Sigmoid colon (tissue), 7 donors: ENCODE data around the gene GPR160. TPM values are rescaled to one million over a fixed set of nuclear protein-coding genes. Genes with fewer than 3 reads are reported as not detected.

ENCODE experiments used
- DNase-seq: peaks from one replicate; pipeline ENCODE4 v3.0.0-alpha.2; 2019
- H3K27ac ChIP-seq, 4 donors: fragments of 200-600 bp; sonication (generic); one replicate each; pipeline ENCODE4 v1.5.1; 2016 to 2019; ENCODE audit warnings: mild to moderate bottlenecking in 1 of 4
- H3K27me3 ChIP-seq, 3 donors: fragments of 200-600 bp; sonication (generic); one replicate each; pipeline ENCODE4 v1.5.1; 2019; ENCODE audit warnings: mild to moderate bottlenecking in 1 of 3
- H3K36me3 ChIP-seq, 4 donors: fragments of 200-600 bp; sonication (generic); one replicate each; pipeline ENCODE4 v1.5.1; 2016 to 2019
- H3K4me1 ChIP-seq, 4 donors: fragments of 200-600 bp; sonication (generic); one replicate each; pipeline ENCODE4 v1.5.1; 2017 to 2019
- H3K4me3 ChIP-seq, 4 donors: fragments of 200-600 bp; sonication (generic); one replicate each; pipeline ENCODE4 v1.5.1; 2017 to 2019; ENCODE audit warnings: mild to moderate bottlenecking in 2 of 4, moderate library complexity in 1 of 4
- H3K9me3 ChIP-seq, 4 donors: fragments of 200-600 bp in 3 of 4; sonication (generic) in 3 of 4; one replicate each; pipeline versions ENCODE4 v1.5.1 to v1.6.1; 2013 to 2019
- EP300 ChIP-seq, 4 donors: sonication (generic); formaldehyde crosslinking; IDR thresholded peaks; one replicate each; pipeline ENCODE4 v1.6.1; 2017; ENCODE audit warnings: antibody characterized with exemption in 4 of 4
- POLR2A ChIP-seq, 2 donors: fragments of 450-650 bp; IDR thresholded peaks; one replicate each; pipeline ENCODE4 v1.6.1; 2016; ENCODE audit warnings: antibody characterized with exemption in 2 of 2, mild to moderate bottlenecking in 2 of 2, moderate library complexity in 2 of 2
- POLR2AphosphoS5 ChIP-seq, 4 donors: sonication (generic); formaldehyde crosslinking; IDR thresholded peaks; one replicate each; pipeline ENCODE4 v1.6.1; 2017; ENCODE audit warnings: antibody characterized with exemption in 4 of 4
- WGBS, 2 donors: extraction: QIAGEN DNeasy Blood & Tissue Kit; methylation state at CpG; one replicate each; pipeline ENCODE4 v1.1.7; 2013; 5-methylcytosine and 5-hydroxymethylcytosine counted together
- intact Hi-C: fragments of 100-400 bp; cut with DNase I; formaldehyde crosslinking; loops from one replicate; pipeline ENCODE4 v1.15.1; 2023
- polyA plus RNA-seq, 3 donors: library from polyadenylated mRNA; stranded (reverse); fragments of 200-250 nt; gene quantifications; one replicate each; pipeline ENCODE4 v1.2.3, GENCODE V29; 2013
- total RNA-seq, 4 donors: library from RNA; depleted of rRNA; stranded (reverse); fragments of >200 nt; gene quantifications; one replicate each; pipeline ENCODE4 v1.1.0, GENCODE V29; 2016
- TF ChIP-seq, protein P1 (sequence below), 4 experiments: fragments of 450-650 bp in 3 of 4; fragments of 200-600 bp in 1 of 4; IDR thresholded peaks; one replicate each; pipeline ENCODE4 v1.5.1; 2016 to 2019; ENCODE audit warnings: antibody characterized with exemption in 4 of 4, mild to moderate bottlenecking in 3 of 4, moderate library complexity in 2 of 4
- donor health status: healthy with polysubstance abuse.
- donor health status: Bipolar disorder and iron deficiency.
- donor health status: healthy.

Gene GPR160
- total and polyA plus RNA-seq, 7 donors, result 0.16 to 93.7 (median 14.9) TPM; not detected in 1

- peaks cover 0 to 70% (median 10%) of the 10 kb centered on the region in 4 donors for H3K36me3 ChIP-seq
- H3K27ac ChIP-seq, result no peak overlapping the region
- TF ChIP-seq POLR2A (IDR thresholded peaks at IDR 0.05) (no peak), POLR2AphosphoS5 (IDR thresholded peaks at IDR 0.05) (no peak), EP300 (IDR thresholded peaks at IDR 0.05) (no peak)
- TF ChIP-seq, protein P1, sequence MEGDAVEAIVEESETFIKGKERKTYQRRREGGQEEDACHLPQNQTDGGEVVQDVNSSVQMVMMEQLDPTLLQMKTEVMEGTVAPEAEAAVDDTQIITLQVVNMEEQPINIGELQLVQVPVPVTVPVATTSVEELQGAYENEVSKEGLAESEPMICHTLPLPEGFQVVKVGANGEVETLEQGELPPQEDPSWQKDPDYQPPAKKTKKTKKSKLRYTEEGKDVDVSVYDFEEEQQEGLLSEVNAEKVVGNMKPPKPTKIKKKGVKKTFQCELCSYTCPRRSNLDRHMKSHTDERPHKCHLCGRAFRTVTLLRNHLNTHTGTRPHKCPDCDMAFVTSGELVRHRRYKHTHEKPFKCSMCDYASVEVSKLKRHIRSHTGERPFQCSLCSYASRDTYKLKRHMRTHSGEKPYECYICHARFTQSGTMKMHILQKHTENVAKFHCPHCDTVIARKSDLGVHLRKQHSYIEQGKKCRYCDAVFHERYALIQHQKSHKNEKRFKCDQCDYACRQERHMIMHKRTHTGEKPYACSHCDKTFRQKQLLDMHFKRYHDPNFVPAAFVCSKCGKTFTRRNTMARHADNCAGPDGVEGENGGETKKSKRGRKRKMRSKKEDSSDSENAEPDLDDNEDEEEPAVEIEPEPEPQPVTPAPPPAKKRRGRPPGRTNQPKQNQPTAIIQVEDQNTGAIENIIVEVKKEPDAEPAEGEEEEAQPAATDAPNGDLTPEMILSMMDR (IDR thresholded peaks at IDR 0.05), result no peak
- no peaks in the 10 kb centered on the region for H3K4me1 ChIP-seq
- no peaks in the 10 kb centered on the region for H3K9me3 ChIP-seq
- H3K27me3 ChIP-seq, result no peaks in the 10 kb centered on the region
- no peak overlapping the region for H3K4me3 ChIP-seq
- intact Hi-C loops, result no loop called here
- no peak for DNase-seq
- WGBS, 2 donors, result 95 to 96% methylated on average over 3 of the region's 3 CpGs
Observed at GRCh38 chr3:169993761-169994160, 44.0 kb upstream of the GPR160 start.

GRCh38 chr3:169996063-169996462 is 41.7 kb upstream of the GPR160 start:
- H3K36me3 ChIP-seq, result peaks cover 0 to 49% (median 7%) of the 10 kb centered on the region in 4 donors
- H3K27ac ChIP-seq, result no peak overlapping the region
- intact Hi-C loops, result no loop called here
- no peaks in the 10 kb centered on the region for H3K27me3 ChIP-seq
- no peaks in the 10 kb centered on the region for H3K9me3 ChIP-seq
- no peaks in the 10 kb centered on the region for H3K4me1 ChIP-seq
- H3K4me3 ChIP-seq, result no peak overlapping the region
- WGBS, 2 donors, result 96 to 99% methylated on average over 2 of the region's 2 CpGs
- DNase-seq, result no peak
- TF ChIP-seq POLR2AphosphoS5 (IDR thresholded peaks at IDR 0.05), result no peak
- TF ChIP-seq, protein P1 (IDR thresholded peaks at IDR 0.05), result no peak
- no peak for TF ChIP-seq EP300 (IDR thresholded peaks at IDR 0.05)
- no peak for TF ChIP-seq POLR2A (IDR thresholded peaks at IDR 0.05)

- intact Hi-C loops, result no loop called here
Observed at GRCh38 chr3:169998668-169999131, 39.1 kb upstream of the GPR160 start.

DNA sequence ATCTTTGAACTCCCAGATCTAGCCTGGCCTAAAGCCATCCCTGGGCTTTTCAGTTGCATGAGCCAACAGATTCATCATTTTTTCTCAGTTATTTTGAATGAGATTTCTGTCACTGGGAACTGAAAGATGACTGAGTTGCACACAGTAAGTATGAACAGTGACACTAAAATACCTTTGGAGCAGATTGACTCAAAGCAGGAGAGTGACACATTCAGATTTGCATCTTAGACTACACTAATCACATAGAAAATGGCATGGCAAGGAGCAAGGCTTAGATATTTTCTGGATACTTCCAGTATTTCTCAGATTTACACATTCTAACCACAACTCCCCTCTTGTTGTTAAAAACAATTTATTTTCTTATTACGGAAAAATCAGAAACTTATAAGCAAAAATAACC is 38.4 kb upstream of the GPR160 start:
- peaks cover 0 to 16% (median 2%) of the 10 kb centered on the region in 4 donors for H3K36me3 ChIP-seq
- DNase-seq, result no peak
- no peak for TF ChIP-seq EP300 (IDR thresholded peaks at IDR 0.05)
- TF ChIP-seq POLR2AphosphoS5 (IDR thresholded peaks at IDR 0.05), result no peak
- H3K27me3 ChIP-seq, result no peaks in the 10 kb centered on the region
- WGBS, 2 donors, result 92 to 96% methylated on average over 1 of the region's 1 CpG
- H3K9me3 ChIP-seq, result no peaks in the 10 kb centered on the region
- no peak overlapping the region for H3K27ac ChIP-seq
- no peaks in the 10 kb centered on the region for H3K4me1 ChIP-seq
- intact Hi-C loops, result no loop called here
- no peak overlapping the region for H3K4me3 ChIP-seq

More at GRCh38 chr3:169998668-169999131, 39.1 kb upstream of the GPR160 start:
- WGBS, 2 donors, result 49 to 51% methylated on average over 2 of the region's 2 CpGs
- no peak overlapping the region for H3K4me3 ChIP-seq
- peaks cover 0 to 23% (median 2%) of the 10 kb centered on the region in 4 donors for H3K36me3 ChIP-seq
- DNase-seq, result no peak
- H3K9me3 ChIP-seq, result no peaks in the 10 kb centered on the region
- H3K27ac ChIP-seq, result no peak overlapping the region
- no peaks in the 10 kb centered on the region for H3K27me3 ChIP-seq
- TF ChIP-seq EP300 (IDR thresholded peaks at IDR 0.05), result no peak
- TF ChIP-seq, protein P1 (IDR thresholded peaks at IDR 0.05), result no peak
- no peak for TF ChIP-seq POLR2AphosphoS5 (IDR thresholded peaks at IDR 0.05)
- no peak for TF ChIP-seq POLR2A (IDR thresholded peaks at IDR 0.05)
- H3K4me1 ChIP-seq, result no peaks in the 10 kb centered on the region

- no peaks in the 10 kb centered on the region for H3K9me3 ChIP-seq
- intact Hi-C loops, result no loop called here
- no peak overlapping the region for H3K4me3 ChIP-seq
- TF ChIP-seq POLR2AphosphoS5 (IDR thresholded peaks at IDR 0.05), result no peak
- TF ChIP-seq, protein P1 (IDR thresholded peaks at IDR 0.05), result no peak
- no peak for TF ChIP-seq POLR2A (IDR thresholded peaks at IDR 0.05)
- TF ChIP-seq EP300 (IDR thresholded peaks at IDR 0.05), result no peak
- H3K4me1 ChIP-seq, result no peaks in the 10 kb centered on the region
- no peaks in the 10 kb centered on the region for H3K27me3 ChIP-seq
- DNase-seq, result no peak
- WGBS, 2 donors, result 99 to 100% methylated on average over 2 of the region's 2 CpGs
- H3K36me3 ChIP-seq, result peaks cover 0 to 13% (median 2%) of the 10 kb centered on the region in 4 donors
- H3K27ac ChIP-seq, result no peak overlapping the region
Observed at GRCh38 chr3:170000051-170000450, 37.7 kb upstream of the GPR160 start.
